H1 (cell line): ENCODE results near the gene SFXN2. TPM values are rescaled to one million over a fixed set of nuclear protein-coding genes. Genes with fewer than 3 reads are reported as not detected.

ENCODE experiments used
- CTCF ChIA-PET: fragments of 300-600 bp; sonication (Branson Sonifier 250); formaldehyde crosslinking; loops from one replicate; lab custom pipeline; 2021; ENCODE audit not compliant: partially characterized antibody; lab: Charles Lee
- POLR2A ChIA-PET: fragments of 300-600 bp; sonication (Branson Sonifier 250); formaldehyde crosslinking; loops from one replicate; lab custom pipeline; 2021; ENCODE audit warnings: inconsistent platforms; ENCODE audit not compliant: partially characterized antibody; lab: Charles Lee
- DNase-seq, 2 experiments: peaks; one replicate each; pipeline versions ENCODE4 v3.0.0 to v3.0.0-alpha.2; 2010 to 2022; ENCODE audit warnings: low spot score in 2 of 2, low read depth in 1 of 2, mixed read lengths in 1 of 2
- FAIRE-seq: peaks from 2 replicates; lab custom pipeline; 2011; peaks lifted over from hg19 to GRCh38; lab: Jason Lieb, UNC
- H2AFZ ChIP-seq: 2 replicates; pipeline ENCODE4 v1.8.1; 2012; ENCODE audit warnings: low read length, inconsistent platforms
- H2AK5ac ChIP-seq: 2 replicates; pipeline ENCODE4 v1.6.1; 2013; ENCODE audit warnings: low read depth, low read length
- H2BK120ac ChIP-seq: replicated peaks from 2 replicates; pipeline ENCODE3; 2013; ENCODE audit warnings: low read depth, low read length, inconsistent platforms
- H2BK12ac ChIP-seq: 2 replicates; pipeline ENCODE4 v1.6.1; 2013; ENCODE audit warnings: low read depth, low read length
- H2BK15ac ChIP-seq: 2 replicates; pipeline ENCODE4 v1.6.1; 2013; ENCODE audit warnings: low read length
- H2BK20ac ChIP-seq: 2 replicates; pipeline ENCODE4 v1.6.1; 2013; ENCODE audit warnings: low read length
- H2BK5ac ChIP-seq: 2 replicates; pipeline ENCODE4 v1.6.1; 2013; ENCODE audit warnings: low read depth, low read length
- H3K14ac ChIP-seq: 2 replicates; pipeline ENCODE4 v1.6.1; 2013; ENCODE audit warnings: inconsistent platforms; ENCODE audit not compliant: insufficient read length
- H3K18ac ChIP-seq: 2 replicates; pipeline ENCODE4 v1.6.1; 2013; ENCODE audit warnings: low read length; ENCODE audit errors: extremely low read depth
- H3K23ac ChIP-seq: 2 replicates; pipeline ENCODE4 v1.6.1; 2013; ENCODE audit warnings: inconsistent platforms; ENCODE audit not compliant: insufficient read length
- H3K23me2 ChIP-seq: 2 replicates; pipeline ENCODE4 v1.6.1; 2013; ENCODE audit warnings: low read depth, low read length
- H3K27ac ChIP-seq: 2 replicates; pipeline ENCODE4 v1.6.1; 2011; ENCODE audit warnings: low read depth, low read length, inconsistent platforms
- H3K27me3 ChIP-seq, 4 experiments: replicated peaks in 1 of 4; 1 replicate in 1 of 4; 2 replicates in 3 of 4; pipeline versions ENCODE4 v1.6.1 to v1.8.1; 2011 to 2013; ENCODE audit warnings: low read length in 3 of 4, mild to moderate bottlenecking in 3 of 4, inconsistent platforms in 2 of 4, mixed read lengths in 2 of 4, moderate library complexity in 1 of 4; ENCODE audit not compliant: control insufficient read depth in 3 of 4, insufficient read depth in 3 of 4; ENCODE audit errors: extremely low read depth in 1 of 4
- H3K36me3 ChIP-seq, 4 experiments: 2 replicates each; pipeline versions ENCODE4 v1.6.1 to v1.8.1; 2011 to 2013; ENCODE audit warnings: mild to moderate bottlenecking in 4 of 4, low read length in 3 of 4, moderate library complexity in 2 of 4, control low read depth in 1 of 4, inconsistent platforms in 1 of 4; ENCODE audit not compliant: insufficient read depth in 4 of 4, control insufficient read depth in 2 of 4
- H3K4ac ChIP-seq: replicated peaks from 2 replicates; pipeline ENCODE3; 2013; ENCODE audit warnings: low read length, low read depth, mixed read lengths, inconsistent platforms; ENCODE audit not compliant: insufficient read length
- H3K4me1 ChIP-seq, 4 experiments: replicated peaks in 1 of 4; 1 replicate in 1 of 4; 2 replicates in 3 of 4; pipeline versions ENCODE4 v1.6.1 to v1.8.1; 2011 to 2013; ENCODE audit warnings: low read length in 3 of 4, inconsistent platforms in 2 of 4, mixed read lengths in 1 of 4; ENCODE audit not compliant: insufficient read depth in 4 of 4, control insufficient read depth in 3 of 4
- H3K4me2 ChIP-seq, 2 experiments: 2 replicates each; pipeline versions ENCODE4 v1.6.1 to v1.8.1; 2011 to 2013; ENCODE audit warnings: low read depth in 2 of 2, low read length in 2 of 2, control low read depth in 1 of 2, inconsistent platforms in 1 of 2, mild to moderate bottlenecking in 1 of 2; ENCODE audit not compliant: insufficient read depth in 1 of 2
- H3K4me3 ChIP-seq, 4 experiments: fragments of 200-600, 300-600 bp in 1 of 4; sonication (generic), shearing (Covaris generic), sonication (Bioruptor Twin) in 1 of 4; 2 replicates each; pipeline versions ENCODE4 v1.5.1 to v1.8.1; 2011 to 2016; ENCODE audit warnings: low read length in 4 of 4, low read depth in 3 of 4, control low read depth in 2 of 4, inconsistent platforms in 2 of 4, mild to moderate bottlenecking in 2 of 4, mixed read lengths in 1 of 4, moderate library complexity in 1 of 4; ENCODE audit not compliant: insufficient read depth in 2 of 4; ENCODE audit errors: extremely low read depth in 1 of 4
- H3K56ac ChIP-seq: replicated peaks from 2 replicates; pipeline ENCODE3; 2013; ENCODE audit warnings: low read depth, mild to moderate bottlenecking, mixed read lengths, low read length, inconsistent platforms; ENCODE audit not compliant: insufficient read length
- H3K79me1 ChIP-seq: 2 replicates; pipeline ENCODE4 v1.6.1; 2013; ENCODE audit warnings: low read depth, low read length, control low read depth
- H3K79me2 ChIP-seq, 2 experiments: 2 replicates each; pipeline versions ENCODE4 v1.6.1 to v1.8.1; 2012 to 2013; ENCODE audit warnings: low read length in 2 of 2, mild to moderate bottlenecking in 2 of 2, inconsistent platforms in 1 of 2; ENCODE audit not compliant: insufficient read depth in 2 of 2, control insufficient read depth in 1 of 2
- H3K9ac ChIP-seq, 4 experiments: replicated peaks in 1 of 4; 1 replicate in 1 of 4; 2 replicates in 3 of 4; pipeline versions ENCODE4 v1.6.1 to v1.8.1; 2011 to 2013; ENCODE audit warnings: low read depth in 3 of 4, low read length in 3 of 4, control low read depth in 2 of 4, mild to moderate bottlenecking in 2 of 4, moderate library complexity in 2 of 4, inconsistent platforms in 1 of 4; ENCODE audit errors: extremely low read depth in 1 of 4
- H3K9me3 ChIP-seq, 2 experiments: 2 replicates each; pipeline versions ENCODE4 v1.6.1 to v1.8.1; 2012 to 2013; ENCODE audit warnings: mild to moderate bottlenecking in 2 of 2, moderate library complexity in 2 of 2, control low read depth in 1 of 2, inconsistent platforms in 1 of 2, low read depth in 1 of 2, low read length in 1 of 2, mixed read lengths in 1 of 2; ENCODE audit not compliant: insufficient read depth in 2 of 2
- H4K20me1 ChIP-seq, 2 experiments: replicated peaks in 1 of 2; 2 replicates each; pipeline versions ENCODE3 to v1.8.1; 2011 to 2013; ENCODE audit warnings: inconsistent platforms in 2 of 2, low read length in 2 of 2, mild to moderate bottlenecking in 1 of 2; ENCODE audit not compliant: insufficient read depth in 2 of 2, control insufficient read depth in 1 of 2
- H4K5ac ChIP-seq: 2 replicates; pipeline ENCODE4 v1.6.1; 2013; ENCODE audit warnings: low read length, low read depth, mixed read lengths, inconsistent platforms; ENCODE audit not compliant: insufficient read length
- H4K8ac ChIP-seq: 2 replicates; pipeline ENCODE4 v1.8.0; 2013; ENCODE audit warnings: mild to moderate bottlenecking, moderate library complexity, low read length, inconsistent platforms; ENCODE audit not compliant: insufficient read depth; ENCODE audit errors: extremely low read depth
- H4K91ac ChIP-seq: replicated peaks from 2 replicates; pipeline ENCODE3; 2013; ENCODE audit warnings: low read length, mixed read lengths, inconsistent platforms; ENCODE audit not compliant: insufficient read length
- CEBPB ChIP-seq: IDR thresholded peaks from 2 replicates; pipeline ENCODE4 v1.6.1; 2012; ENCODE audit warnings: low read depth, low read length
- CHD2 ChIP-seq: IDR thresholded peaks from 2 replicates; pipeline ENCODE4 v1.6.1; 2012; ENCODE audit warnings: low read length, improper control_type of control experiment
- HDAC2 ChIP-seq, 2 experiments: fragments of 300-600 bp in 1 of 2; sonication (generic) in 1 of 2; IDR thresholded peaks; 2 replicates each; pipeline ENCODE4 v1.6.1; 2011 to 2012; ENCODE audit warnings: low read depth in 2 of 2, low read length in 2 of 2, mild to moderate bottlenecking in 2 of 2, moderate library complexity in 2 of 2, borderline replicate concordance in 1 of 2, inconsistent platforms in 1 of 2
- JUND ChIP-seq: IDR thresholded peaks from 2 replicates; pipeline ENCODE4 v1.6.1; 2011; ENCODE audit warnings: mild to moderate bottlenecking, improper control_type of control experiment, low read length
- SIN3A ChIP-seq, 2 experiments: IDR thresholded peaks in 1 of 2; conservative IDR thresholded peaks in 1 of 2; 2 replicates each; pipeline ENCODE4 v1.6.1; 2011 to 2012; ENCODE audit warnings: low read length in 2 of 2, improper control_type of control experiment in 1 of 2, low read depth in 1 of 2, mild to moderate bottlenecking in 1 of 2
- SRF ChIP-seq: IDR thresholded peaks from 2 replicates; pipeline ENCODE4 v1.6.1; 2011; ENCODE audit warnings: mild to moderate bottlenecking, low read depth, low read length, moderate library complexity
- WGBS, 2 experiments: shearing (Covaris generic) in 1 of 2; methylation state at CpG; one replicate each; pipeline versions ENCODE4 v1.1.6 to v1.1.7; 2013 to 2015; ENCODE audit warnings: low lambda C conversion rate in 2 of 2, mixed read lengths in 2 of 2, inconsistent platforms in 1 of 2, low coverage in 1 of 2, missing lambda C conversion rate in 1 of 2; ENCODE audit not compliant: insufficient replicate concordance in 2 of 2, insufficient coverage in 1 of 2, insufficient read length in 1 of 2; ENCODE audit errors: extremely low coverage in 1 of 2, missing lambda C conversion rate in 1 of 2; 5-methylcytosine and 5-hydroxymethylcytosine counted together
- polyA plus RNA-seq, 7 experiments: library from polyadenylated mRNA; depleted of rRNA in 3 of 7; stranded (reverse) in 5 of 7; unstranded in 2 of 7; fragments of >200 nt in 5 of 7; fragments of 200-250 nt in 2 of 7; gene quantifications; 1 replicate in 5 of 7; 2 replicates in 1 of 7; 4 replicates in 1 of 7; pipeline versions ENCODE4 v1.2.1 to v1.2.3, GENCODE V29; 2011 to 2013; ENCODE audit warnings: missing spikeins in 2 of 7, mixed read lengths in 2 of 7
- total RNA-seq: library from RNA; stranded (reverse); fragmentation: NEBNext Ultra II Directional; extraction: Animal tissue kit (Norgen Biotek cat#: 25700); gene quantifications from 2 replicates; pipeline ENCODE4 v1.2.1, GENCODE V29; 2021
- TF ChIP-seq, protein P1 (sequence below): IDR thresholded peaks from 2 replicates; pipeline ENCODE4 v1.6.1; 2011; ENCODE audit warnings: low read length, improper control_type of control experiment
- TF ChIP-seq, protein P2 (sequence below): IDR thresholded peaks from 2 replicates; pipeline ENCODE4 v1.6.1; 2012; ENCODE audit warnings: low read length, inconsistent platforms

Gene SFXN2
- total and polyA plus RNA-seq, 2 of the 8 experiments (the other 6 are each of a cell fraction or from before 2014, with no cell fraction given), result 20.5 to 23.5 TPM

DNA sequence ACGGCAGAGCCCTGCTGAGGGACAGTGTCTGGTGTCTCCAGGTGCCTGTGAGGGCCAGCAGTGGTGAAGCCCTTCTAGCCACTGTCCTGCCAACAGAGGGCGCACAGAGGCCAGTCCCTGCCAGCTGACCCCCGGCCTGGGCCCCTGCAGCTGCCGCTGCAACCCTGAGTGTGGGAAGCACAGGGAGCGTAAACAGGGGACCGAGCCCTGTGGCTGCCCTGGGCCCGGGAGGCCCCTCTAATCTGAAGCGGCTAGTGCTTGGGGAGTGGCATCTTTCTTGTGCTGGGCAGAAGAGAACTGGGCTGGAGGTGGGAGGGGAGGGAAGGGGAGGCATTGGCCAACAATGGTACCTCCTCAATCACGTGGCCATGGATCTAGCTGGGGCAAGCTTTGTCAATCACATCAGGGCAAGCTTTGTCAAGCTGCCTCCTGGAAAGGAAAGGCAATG is 35.6 kb upstream of the SFXN2 start:
- CTCF ChIA-PET, result interaction anchor here (0.6 to 13.0 kb wide), 24 partner anchors 10 to 674 kb away, joined by 3 to 102 read pairs (median 7); partner anchors contain the start of gene TRIM8
- Histone ChIP-seq H3K4ac (no peak overlapping the region), H3K23ac (no peak overlapping the region), H2AK5ac (no peak overlapping the region), H3K27ac (peak overlapping the region; percentile 46; the same call in 1 of the 2 replicates), H3K79me2 (no peaks in the 10 kb centered on the region), H2BK12ac (no peak overlapping the region), H3K56ac (no peak overlapping the region), H3K36me3 (0 out of 8 replicates have a peak, but pooled peaks cover 0 to 3% (median 0%) of the 10 kb centered on the region in 4 experiments), H3K9me3 (no peaks in the 10 kb centered on the region), H3K79me1 (no peaks in the 10 kb centered on the region), H3K23me2 (no peaks in the 10 kb centered on the region), H2BK20ac (no peak overlapping the region), H2AFZ (peak overlapping the region; percentile 19; the same call in 1 of the 2 replicates), H3K27me3 (no peaks in the 10 kb centered on the region), H3K4me1 (peaks cover 23 to 44% (median 26%) of the 10 kb centered on the region in 4 experiments), H2BK15ac (no peak overlapping the region), H3K18ac (peak overlapping the region; percentile 27; the same call in 1 of the 2 replicates), H4K91ac (no peak overlapping the region), H3K14ac (no peak overlapping the region), H3K4me2 (peak overlapping the region; percentile 0 to 62; a peak in 3 of 4 replicates), H3K9ac (no peak overlapping the region; a peak in 1 of 7 replicates), H4K20me1 (no peaks in the 10 kb centered on the region), H2BK120ac (no peak overlapping the region), H3K4me3 (peak overlapping the region in 1 of 4 experiments; percentile 43; a peak in 1 of 8 replicates), H4K8ac (0 out of 2 replicates have a peak overlapping the region, but pooled peaks have one; percentile 72), H4K5ac (peak overlapping the region; percentile 28), H2BK5ac (peak overlapping the region; percentile 35; the same call in 1 of the 2 replicates)
- POLR2A ChIA-PET, result interaction anchor here (0.7 to 2.6 kb wide), 8 partner anchors 11 to 92 kb away, joined by 3 to 16 read pairs (median 6); partner anchors contain the start of genes ARL3, SFXN2 and TRIM8
- WGBS, 2 experiments, result 12% methylated on average over 9 of the region's 9 CpGs; no CpG with 5 or more reads in 1 of the 2 experiments
- FAIRE-seq (peak; percentile 74), DNase-seq (peak in 1 of 2 experiments; percentile 93)
- peak in 1 of 2 experiments; percentile 62; a peak in 1 of 4 replicates for TF ChIP-seq SIN3A (conservative IDR thresholded peaks at IDR 0.05 in 1 of 2, IDR thresholded peaks at IDR 0.05 in 1 of 2; ENCODE audit: low read depth in 1 of 2, low read length in 2 of 2)
- no peak for TF ChIP-seq SRF
- TF ChIP-seq CEBPB, result no peak
- TF ChIP-seq, protein P1, sequence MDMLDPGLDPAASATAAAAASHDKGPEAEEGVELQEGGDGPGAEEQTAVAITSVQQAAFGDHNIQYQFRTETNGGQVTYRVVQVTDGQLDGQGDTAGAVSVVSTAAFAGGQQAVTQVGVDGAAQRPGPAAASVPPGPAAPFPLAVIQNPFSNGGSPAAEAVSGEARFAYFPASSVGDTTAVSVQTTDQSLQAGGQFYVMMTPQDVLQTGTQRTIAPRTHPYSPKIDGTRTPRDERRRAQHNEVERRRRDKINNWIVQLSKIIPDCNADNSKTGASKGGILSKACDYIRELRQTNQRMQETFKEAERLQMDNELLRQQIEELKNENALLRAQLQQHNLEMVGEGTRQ, result peak; percentile 77
- TF ChIP-seq CHD2, result peak; percentile 59; the same call in 1 of the 2 replicates
- peak; percentile 28 to 59; a peak in 1 of 4 replicates for TF ChIP-seq HDAC2 (IDR thresholded peaks at IDR 0.05; ENCODE audit: borderline replicate concordance in 1 of 2, low read depth in 2 of 2, low read length in 2 of 2)
- TF ChIP-seq, protein P2, sequence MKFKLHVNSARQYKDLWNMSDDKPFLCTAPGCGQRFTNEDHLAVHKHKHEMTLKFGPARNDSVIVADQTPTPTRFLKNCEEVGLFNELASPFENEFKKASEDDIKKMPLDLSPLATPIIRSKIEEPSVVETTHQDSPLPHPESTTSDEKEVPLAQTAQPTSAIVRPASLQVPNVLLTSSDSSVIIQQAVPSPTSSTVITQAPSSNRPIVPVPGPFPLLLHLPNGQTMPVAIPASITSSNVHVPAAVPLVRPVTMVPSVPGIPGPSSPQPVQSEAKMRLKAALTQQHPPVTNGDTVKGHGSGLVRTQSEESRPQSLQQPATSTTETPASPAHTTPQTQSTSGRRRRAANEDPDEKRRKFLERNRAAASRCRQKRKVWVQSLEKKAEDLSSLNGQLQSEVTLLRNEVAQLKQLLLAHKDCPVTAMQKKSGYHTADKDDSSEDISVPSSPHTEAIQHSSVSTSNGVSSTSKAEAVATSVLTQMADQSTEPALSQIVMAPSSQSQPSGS, result no peak
- no peak for TF ChIP-seq JUND
